IMR-90 (cell line): Measurements from ENCODE around the gene VIPR2. TPM values are rescaled to one million over a fixed set of nuclear protein-coding genes. Genes with fewer than 3 reads are reported as not detected.

Source experiments
- ATAC-seq: fragments of 200-7000 bp; cut with Tn5 transposase; 2 replicates; pipeline ENCODE4 v1.9.1; 2020; ENCODE audit warnings: low read depth, mild to moderate bottlenecking, moderate library complexity
- BruUV-seq: library from RNA; stranded (reverse); fragments of 400-500 nt; replicated peaks from 2 replicates; lab custom pipeline; 2021; lab: Mats Ljungman, UMichigan
- CTCF ChIA-PET: fragments of 300-600 bp; formaldehyde crosslinking; extraction: SDS; loops from one replicate; lab custom pipeline; 2021; ENCODE audit warnings: antibody characterized with exemption; lab: Yijun Ruan, JAX
- POLR2A ChIA-PET: fragments of 300-600 bp; sonication (Branson Sonifier 250); formaldehyde crosslinking; loops from one replicate; lab custom pipeline; 2022; ENCODE audit warnings: antibody characterized with exemption; ENCODE audit not compliant: unreplicated experiment; lab: Charles Lee
- DNase-seq: peaks from one replicate; pipeline ENCODE4 v3.0.0; 2013
- H2AFZ ChIP-seq: replicated peaks from 2 replicates; pipeline ENCODE3; 2013; ENCODE audit warnings: low read length, mild to moderate bottlenecking; ENCODE audit not compliant: poor library complexity
- H2AK5ac ChIP-seq: 2 replicates; pipeline ENCODE4 v1.6.1; 2013; ENCODE audit warnings: low read depth, low read length, inconsistent platforms
- H2AK9ac ChIP-seq: replicated peaks from 2 replicates; pipeline ENCODE3; 2013; ENCODE audit warnings: mild to moderate bottlenecking, low read depth, low read length, moderate library complexity; ENCODE audit not compliant: poor library complexity
- H2BK120ac ChIP-seq: 2 replicates; pipeline ENCODE4 v1.6.1; 2013; ENCODE audit warnings: low read depth, low read length, inconsistent platforms
- H2BK15ac ChIP-seq: 3 replicates; pipeline ENCODE4 v1.6.1; 2013; ENCODE audit warnings: low read depth, low read length, inconsistent platforms
- H2BK20ac ChIP-seq: 2 replicates; pipeline ENCODE4 v1.6.1; 2013; ENCODE audit warnings: low read depth, mild to moderate bottlenecking, inconsistent platforms, low read length, moderate library complexity
- H2BK5ac ChIP-seq: 2 replicates; pipeline ENCODE4 v1.6.1; 2013; ENCODE audit warnings: mild to moderate bottlenecking, low read depth, low read length, inconsistent platforms; ENCODE audit not compliant: poor library complexity, severe bottlenecking
- H3K14ac ChIP-seq: replicated peaks from 2 replicates; pipeline ENCODE4 v1.6.1; 2013; ENCODE audit warnings: low read depth, low read length, inconsistent platforms
- H3K18ac ChIP-seq: 2 replicates; pipeline ENCODE4 v1.6.1; 2013; ENCODE audit warnings: low read depth, low read length, control low read depth
- H3K23ac ChIP-seq: 2 replicates; pipeline ENCODE4 v1.6.1; 2013; ENCODE audit warnings: low read depth, low read length, inconsistent platforms
- H3K27ac ChIP-seq: 2 replicates; pipeline ENCODE4 v1.5.1; 2013; ENCODE audit warnings: mild to moderate bottlenecking, control low read depth, low read length; ENCODE audit not compliant: insufficient read depth
- H3K27me3 ChIP-seq: 2 replicates; pipeline ENCODE4 v1.6.1; 2013; ENCODE audit warnings: low read length; ENCODE audit not compliant: control insufficient read depth, insufficient read depth
- H3K36me3 ChIP-seq: 2 replicates; pipeline ENCODE4 v1.6.1; 2013; ENCODE audit warnings: low read length, mixed read lengths; ENCODE audit not compliant: control insufficient read depth, insufficient read depth
- H3K4ac ChIP-seq: 2 replicates; pipeline ENCODE4 v1.6.1; 2013; ENCODE audit warnings: low read depth, low read length, inconsistent platforms
- H3K4me1 ChIP-seq: 2 replicates; pipeline ENCODE4 v1.6.1; 2013; ENCODE audit warnings: low read length, mixed read lengths; ENCODE audit not compliant: control insufficient read depth, insufficient read depth
- H3K4me2 ChIP-seq: 2 replicates; pipeline ENCODE4 v1.6.1; 2013; ENCODE audit warnings: low read depth, mild to moderate bottlenecking, control low read depth, low read length, moderate library complexity
- H3K4me3 ChIP-seq: 2 replicates; pipeline ENCODE4 v1.5.1; 2013; ENCODE audit warnings: low read depth, mild to moderate bottlenecking, control low read depth, low read length, moderate library complexity; ENCODE audit not compliant: insufficient read depth
- H3K56ac ChIP-seq: 2 replicates; pipeline ENCODE4 v1.6.1; 2013; ENCODE audit warnings: low read length, inconsistent platforms; ENCODE audit not compliant: insufficient read depth; ENCODE audit errors: extremely low read depth
- H3K79me1 ChIP-seq, 2 experiments: 2 replicates each; pipeline ENCODE4 v1.6.1; 2013; ENCODE audit warnings: low read length in 2 of 2, inconsistent platforms in 1 of 2, low read depth in 1 of 2
- H3K9ac ChIP-seq: 2 replicates; pipeline ENCODE4 v1.6.1; 2013; ENCODE audit warnings: low read depth, low read length, control low read depth
- H3K9me1 ChIP-seq: 2 replicates; pipeline ENCODE4 v1.6.1; 2013; ENCODE audit warnings: low read length, inconsistent platforms; ENCODE audit not compliant: insufficient read depth
- H3K9me3 ChIP-seq: 2 replicates; pipeline ENCODE4 v1.6.1; 2013; ENCODE audit warnings: low read length; ENCODE audit not compliant: control insufficient read depth, insufficient read depth
- H4K20me1 ChIP-seq: 2 replicates; pipeline ENCODE4 v1.6.1; 2013; ENCODE audit warnings: low read length, inconsistent platforms; ENCODE audit not compliant: insufficient read depth
- H4K5ac ChIP-seq: 2 replicates; pipeline ENCODE4 v1.6.1; 2013; ENCODE audit warnings: mild to moderate bottlenecking, low read depth, low read length, control low read depth
- H4K8ac ChIP-seq, 2 experiments: 2 replicates each; pipeline ENCODE4 v1.6.1; 2013; ENCODE audit warnings: low read depth in 2 of 2, low read length in 2 of 2, control low read depth in 1 of 2, inconsistent platforms in 1 of 2
- H4K91ac ChIP-seq: 2 replicates; pipeline ENCODE4 v1.6.1; 2013; ENCODE audit warnings: low read depth, low read length, inconsistent platforms; ENCODE audit not compliant: insufficient read depth
- BHLHE40 ChIP-seq: fragments of 150-350 bp; IDR thresholded peaks from 2 replicates; pipeline ENCODE4 v1.6.1; 2016; ENCODE audit warnings: mild to moderate bottlenecking, low read depth, low read length
- CEBPB ChIP-seq: IDR thresholded peaks from 2 replicates; pipeline ENCODE4 v1.6.1; 2012; ENCODE audit warnings: low read depth, low read length, improper control_type of control experiment
- CHD1 ChIP-seq: IDR thresholded peaks from 2 replicates; pipeline ENCODE4 v1.6.1; 2012; ENCODE audit warnings: low read depth, low read length, improper control_type of control experiment
- FOS ChIP-seq: fragments of 150-350 bp; IDR thresholded peaks from 2 replicates; pipeline ENCODE4 v1.6.1; 2016; ENCODE audit warnings: low read depth, low read length
- MAFK ChIP-seq: IDR thresholded peaks from 2 replicates; pipeline ENCODE4 v1.6.1; 2012; ENCODE audit warnings: low read depth, low read length, improper control_type of control experiment
- MXI1 ChIP-seq: IDR thresholded peaks from 2 replicates; pipeline ENCODE4 v1.6.1; 2012; ENCODE audit warnings: low read depth, mild to moderate bottlenecking, low read length, moderate library complexity, borderline replicate concordance
- POLR2A ChIP-seq: IDR thresholded peaks from 2 replicates; pipeline ENCODE4 v1.6.1; 2012; ENCODE audit warnings: mild to moderate bottlenecking, low read depth, low read length
- RAD21 ChIP-seq: IDR thresholded peaks from 2 replicates; pipeline ENCODE4 v1.6.1; 2012; ENCODE audit warnings: low read length, improper control_type of control experiment
- RCOR1 ChIP-seq: IDR thresholded peaks from 2 replicates; pipeline ENCODE4 v1.6.1; 2012; ENCODE audit warnings: mild to moderate bottlenecking, low read length, improper control_type of control experiment; ENCODE audit not compliant: insufficient replicate concordance
- RFX5 ChIP-seq: IDR thresholded peaks from 2 replicates; pipeline ENCODE4 v1.8.0; 2012; ENCODE audit warnings: low read depth, mild to moderate bottlenecking, low read length, moderate library complexity
- SMC3 ChIP-seq: fragments of 150-350 bp; IDR thresholded peaks from 2 replicates; pipeline ENCODE4 v1.6.1; 2016; ENCODE audit warnings: low read depth, mild to moderate bottlenecking, antibody characterized with exemption, low read length, moderate library complexity
- WGBS, 2 experiments: methylation state at CpG; one replicate each; pipeline versions ENCODE4 v1.1.5 to v1.1.7; 2013; ENCODE audit warnings: missing lambda C conversion rate in 2 of 2; ENCODE audit not compliant: insufficient read length in 1 of 2; ENCODE audit errors: extremely low coverage in 2 of 2; 5-methylcytosine and 5-hydroxymethylcytosine counted together
- dilution Hi-C: fragments of 300-500 bp; cut with HindIII; formaldehyde crosslinking; loops from one replicate; pipeline ENCODE4 v1.14.3; 2018; ENCODE audit warnings: low sequenced_read_pairs; ENCODE audit not compliant: unreplicated experiment
- in situ Hi-C: fragments of 300-500 bp; cut with MboI; formaldehyde crosslinking; loops from 3 replicates; pipeline ENCODE4 v1.14.3; 2019; ENCODE audit warnings: low sequenced_read_pairs, inconsistent platforms, mixed read lengths
- intact Hi-C: fragments of 100-400 bp; cut with micrococcal nuclease; formaldehyde crosslinking; loops from 2 replicates; pipeline ENCODE4 v1.10.0; 2022
- polyA plus RNA-seq, 3 experiments: library from polyadenylated mRNA; depleted of rRNA; stranded (reverse); fragments of >200 nt; gene quantifications; 2 replicates each; pipeline ENCODE4 v1.2.3, GENCODE V29; 2012; ENCODE audit warnings: low replicate concordance in 1 of 3
- total RNA-seq: library from RNA; depleted of rRNA; stranded (reverse); fragments of >200 nt; gene quantifications from 2 replicates; pipeline ENCODE4 v1.2.3, GENCODE V29; 2012
- TF ChIP-seq, protein P1 (sequence below): fragments of 150-350 bp; IDR thresholded peaks from 2 replicates; pipeline ENCODE4 v1.6.1; 2016; ENCODE audit warnings: low read depth, mild to moderate bottlenecking, low read length, moderate library complexity, borderline replicate concordance

Gene VIPR2
- total and polyA plus RNA-seq, 2 of the 4 experiments (the other 2 are of a cell fraction): not detected

DNA sequence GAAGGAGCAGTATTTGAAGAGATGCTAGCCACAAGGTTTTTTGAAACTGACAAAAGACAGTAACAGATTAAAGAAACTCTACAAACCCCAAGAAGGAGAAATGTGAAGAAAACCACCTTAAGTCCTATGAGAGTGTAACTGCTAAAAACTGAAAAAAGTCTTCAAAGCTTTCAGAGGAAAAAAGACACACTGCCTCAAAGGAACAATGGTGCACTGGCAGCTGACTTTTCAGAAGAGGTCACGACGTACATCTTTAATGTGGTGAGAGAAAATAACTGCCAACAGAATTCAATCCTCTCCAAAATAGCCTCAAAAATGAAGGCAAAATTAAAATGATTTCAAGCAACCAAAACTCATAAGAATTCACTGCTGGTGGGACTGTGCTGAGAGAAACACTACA, 94.0 kb downstream of the VIPR2 start:
- Histone ChIP-seq H4K5ac (no peak overlapping the region), H3K27me3 (no peaks in the 10 kb centered on the region), H4K91ac (no peak overlapping the region), H3K9me3 (peaks cover 12% of the 10 kb centered on the region; the same call in 1 of the 2 replicates), H3K4me3 (no peak overlapping the region), H3K27ac (no peak overlapping the region), H2BK15ac (no peak overlapping the region), H3K9me1 (no peaks in the 10 kb centered on the region), H3K4ac (no peak overlapping the region), H3K56ac (no peak overlapping the region), H2BK120ac (no peak overlapping the region), H3K18ac (no peak overlapping the region), H4K8ac (no peak overlapping the region), H3K4me2 (no peak overlapping the region), H4K20me1 (no peaks in the 10 kb centered on the region), H3K79me1 (no peaks in the 10 kb centered on the region), H2AK5ac (no peak overlapping the region), H3K36me3 (no peaks in the 10 kb centered on the region), H2BK5ac (no peak overlapping the region), H3K4me1 (no peaks in the 10 kb centered on the region), H3K14ac (no peak overlapping the region), H3K9ac (no peak overlapping the region), H2AFZ (no peak overlapping the region), H3K23ac (no peak overlapping the region), H2BK20ac (no peak overlapping the region), H2AK9ac (no peak overlapping the region)
- ChIA-PET POLR2A (no interaction called here), CTCF (no interaction called here)
- ATAC-seq (no peak), DNase-seq (no peak)
- dilution Hi-C loops: no loop called here
- WGBS, 2 experiments: no CpG with 5 or more reads among the region's 2 CpGs
- no TSS peak for BruUV-seq
- in situ Hi-C loops: no loop called here
- no peak for TF ChIP-seq MAFK
- no peak for TF ChIP-seq CHD1
- no peak for TF ChIP-seq SMC3
- no peak for TF ChIP-seq FOS
- TF ChIP-seq CEBPB: no peak
- no peak for TF ChIP-seq RCOR1
- TF ChIP-seq RAD21: no peak
- TF ChIP-seq, protein P1, sequence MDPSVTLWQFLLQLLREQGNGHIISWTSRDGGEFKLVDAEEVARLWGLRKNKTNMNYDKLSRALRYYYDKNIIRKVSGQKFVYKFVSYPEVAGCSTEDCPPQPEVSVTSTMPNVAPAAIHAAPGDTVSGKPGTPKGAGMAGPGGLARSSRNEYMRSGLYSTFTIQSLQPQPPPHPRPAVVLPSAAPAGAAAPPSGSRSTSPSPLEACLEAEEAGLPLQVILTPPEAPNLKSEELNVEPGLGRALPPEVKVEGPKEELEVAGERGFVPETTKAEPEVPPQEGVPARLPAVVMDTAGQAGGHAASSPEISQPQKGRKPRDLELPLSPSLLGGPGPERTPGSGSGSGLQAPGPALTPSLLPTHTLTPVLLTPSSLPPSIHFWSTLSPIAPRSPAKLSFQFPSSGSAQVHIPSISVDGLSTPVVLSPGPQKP: no peak
- TF ChIP-seq POLR2A: no peak
- no peak for TF ChIP-seq MXI1
- no peak for TF ChIP-seq RFX5
- no peak for TF ChIP-seq BHLHE40
- intact Hi-C loops: no loop called here
